Activated naive CD8-positive, alpha-beta T cell treated with anti-CD3 and anti-CD28 coated beads, Interleukin-2, amount 50 U/mL, for 24 hours (primary cell): ENCODE data around the gene VPS4B.
A peak's percentile ranks its signal among the peaks of the same experiment; 100 is the strongest.

Experiments used
- ATAC-seq: fragments of 150-1000 bp; cut with Tn5 transposase; one replicate; pipeline ENCODE4 v1.10.0; 2021
- DNase-seq: peaks from one replicate; pipeline ENCODE4 v3.0.0; 2021
- H3K27ac Mint-ChIP-seq: one replicate; pipeline ENCODE4 v1.8.0; 2021; ENCODE audit warnings: mild to moderate bottlenecking, mixed read lengths
- H3K27me3 Mint-ChIP-seq: one replicate; pipeline ENCODE4 v1.8.0; 2021; ENCODE audit warnings: mixed read lengths
- H3K36me3 Mint-ChIP-seq: one replicate; pipeline ENCODE4 v1.8.0; 2021; ENCODE audit warnings: low read depth, mixed read lengths
- H3K4me1 Mint-ChIP-seq: one replicate; pipeline ENCODE4 v1.8.0; 2021; ENCODE audit warnings: mixed read lengths
- H3K4me3 Mint-ChIP-seq: one replicate; pipeline ENCODE4 v1.8.0; 2021; ENCODE audit warnings: mild to moderate bottlenecking, moderate library complexity, mixed read lengths
- H3K9me3 Mint-ChIP-seq: one replicate; pipeline ENCODE4 v1.8.0; 2021; ENCODE audit warnings: mixed read lengths

VPS4B gene

DNA sequence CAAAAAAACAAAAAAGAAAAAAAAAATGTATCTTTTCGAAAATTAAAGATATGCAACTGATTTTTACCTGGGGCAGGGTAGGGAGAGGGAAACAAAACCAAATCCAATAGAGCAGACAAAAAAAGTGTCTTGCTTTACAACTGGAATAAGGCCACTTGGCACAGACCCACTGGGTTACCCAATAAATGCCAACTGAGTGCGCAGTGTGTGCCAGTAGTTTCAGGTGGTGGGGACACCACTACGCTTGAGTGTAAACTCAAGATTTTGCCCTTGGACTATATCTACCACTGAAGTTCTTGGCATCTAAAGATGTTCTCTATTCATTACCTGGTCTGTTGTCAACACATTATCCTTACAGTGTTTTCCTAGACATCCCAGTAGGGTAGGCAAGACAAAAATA, 16.3 kb downstream of the VPS4B start:
- no peak overlapping the region for H3K4me3 Mint-ChIP-seq
- peaks cover 53% of the 10 kb centered on the region for H3K36me3 Mint-ChIP-seq
- no peak for ATAC-seq
- no peaks in the 10 kb centered on the region for H3K9me3 Mint-ChIP-seq
- H3K4me1 Mint-ChIP-seq = peaks cover 26% of the 10 kb centered on the region
- no peaks in the 10 kb centered on the region for H3K27me3 Mint-ChIP-seq
- DNase-seq = no peak
- no peak overlapping the region for H3K27ac Mint-ChIP-seq

DNA sequence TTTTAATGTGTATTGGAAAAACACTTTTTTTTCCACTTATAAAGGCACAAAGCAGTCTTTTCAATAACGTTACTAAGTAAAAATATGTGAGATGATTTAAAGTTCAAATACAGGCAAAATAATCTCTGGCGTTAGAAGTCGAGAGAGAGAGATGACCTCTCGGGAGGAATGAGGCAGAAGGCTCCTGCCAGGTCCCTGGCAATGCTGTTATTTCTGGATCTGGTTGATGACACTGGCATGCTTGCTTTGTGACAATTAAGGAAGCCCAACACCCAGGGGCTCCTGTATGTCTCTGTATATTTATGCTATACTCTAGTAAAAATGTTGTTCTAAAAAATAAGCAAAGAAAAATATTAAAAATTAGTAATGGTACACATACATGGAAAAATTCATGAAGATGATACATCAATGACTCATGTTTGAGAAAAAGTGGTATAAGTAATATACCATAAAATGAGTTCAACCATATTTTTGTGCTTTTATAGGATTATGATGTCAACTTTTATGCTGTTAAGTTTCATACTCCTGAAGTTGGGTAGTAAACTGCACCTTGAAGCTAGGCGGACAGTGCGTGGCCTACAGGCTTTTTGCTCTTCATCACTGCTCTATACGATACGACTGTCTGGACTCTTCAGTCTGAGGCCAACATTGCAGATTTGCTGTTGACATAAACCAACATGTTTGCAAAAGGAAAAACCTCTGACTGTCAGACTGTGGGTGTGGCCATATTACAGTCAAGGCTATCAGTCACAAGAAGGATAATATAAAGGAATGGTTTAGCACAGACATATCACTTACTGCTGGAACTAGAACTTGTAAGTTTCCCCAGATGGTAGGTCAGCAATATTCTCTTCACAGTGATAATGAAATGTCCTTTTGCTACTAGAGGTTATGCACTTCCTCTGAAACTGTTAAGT, 19.8 kb downstream of the VPS4B start:
- no peaks in the 10 kb centered on the region for H3K9me3 Mint-ChIP-seq
- peaks cover 58% of the 10 kb centered on the region for H3K36me3 Mint-ChIP-seq
- no peak overlapping the region for H3K4me3 Mint-ChIP-seq
- H3K27ac Mint-ChIP-seq = no peak overlapping the region
- H3K4me1 Mint-ChIP-seq = peaks cover 11% of the 10 kb centered on the region
- DNase-seq = no peak
- no peak for ATAC-seq
- no peaks in the 10 kb centered on the region for H3K27me3 Mint-ChIP-seq

DNA sequence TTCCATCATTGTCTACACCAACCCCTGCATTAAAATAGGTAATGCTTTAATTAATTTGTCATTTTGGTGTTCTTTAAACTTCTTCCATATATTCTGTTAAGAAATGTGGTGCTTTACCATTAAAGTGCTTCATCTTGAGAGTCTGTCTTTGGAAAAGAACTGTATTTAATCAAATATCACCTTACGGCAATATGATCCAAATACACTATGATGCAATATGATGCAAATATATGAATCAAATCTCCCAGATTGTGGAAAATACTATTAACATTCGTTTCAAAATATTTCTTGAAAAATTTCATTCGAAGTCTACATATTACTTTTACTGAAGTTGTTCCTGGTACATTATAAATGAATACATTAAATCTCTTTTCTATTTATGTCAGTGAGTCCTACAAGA, 23.0 kb downstream of the VPS4B start:
- H3K4me1 Mint-ChIP-seq = peaks cover 11% of the 10 kb centered on the region
- no peak for ATAC-seq
- H3K27ac Mint-ChIP-seq = no peak overlapping the region
- H3K36me3 Mint-ChIP-seq = peaks cover 54% of the 10 kb centered on the region
- H3K4me3 Mint-ChIP-seq = no peak overlapping the region
- no peaks in the 10 kb centered on the region for H3K27me3 Mint-ChIP-seq
- H3K9me3 Mint-ChIP-seq = no peaks in the 10 kb centered on the region
- no peak for DNase-seq

DNA sequence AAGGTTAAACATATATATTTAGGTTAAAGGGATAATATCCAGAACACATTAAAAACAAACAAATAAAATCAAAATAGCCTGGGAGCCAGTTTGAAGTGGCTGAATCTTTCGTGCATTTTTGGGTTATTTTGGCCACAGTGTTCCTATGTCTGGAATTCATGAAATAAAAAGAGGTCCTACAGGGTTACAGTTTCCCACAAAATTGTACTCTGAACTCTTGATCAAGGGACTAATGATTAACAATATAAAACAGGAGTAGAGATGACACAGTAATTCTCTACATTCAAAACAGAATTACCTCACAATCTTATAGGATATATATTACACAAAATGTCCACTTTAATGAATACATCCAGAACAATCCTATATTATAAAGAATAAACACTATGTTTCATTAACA, 24.9 kb downstream of the VPS4B start:
- H3K4me1 Mint-ChIP-seq = peaks cover 9% of the 10 kb centered on the region
- H3K27me3 Mint-ChIP-seq = no peaks in the 10 kb centered on the region
- ATAC-seq (no peak), DNase-seq (no peak)
- H3K27ac Mint-ChIP-seq = no peak overlapping the region
- peaks cover 40% of the 10 kb centered on the region for H3K36me3 Mint-ChIP-seq
- H3K4me3 Mint-ChIP-seq = no peak overlapping the region
- no peaks in the 10 kb centered on the region for H3K9me3 Mint-ChIP-seq

DNA sequence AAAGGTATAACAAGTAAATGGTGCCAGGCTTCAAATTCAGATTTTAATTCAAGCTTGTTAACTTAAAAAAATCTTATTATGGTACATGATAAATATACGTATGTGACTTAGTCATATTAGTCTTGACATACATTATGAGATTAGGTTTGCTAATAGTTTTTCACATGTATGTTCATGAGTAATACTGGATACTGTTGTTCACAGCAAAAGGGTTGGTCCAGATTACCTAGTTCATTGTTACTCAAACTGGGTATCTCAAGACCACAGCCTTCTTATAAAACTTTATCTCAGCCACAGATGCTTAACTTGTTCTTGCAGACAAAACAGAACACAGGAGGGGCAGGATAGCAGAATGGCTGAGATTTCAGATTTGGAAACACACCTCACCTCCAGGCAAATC, 26.8 kb downstream of the VPS4B start:
- H3K9me3 Mint-ChIP-seq = no peaks in the 10 kb centered on the region
- H3K36me3 Mint-ChIP-seq = peaks cover 29% of the 10 kb centered on the region
- no peaks in the 10 kb centered on the region for H3K27me3 Mint-ChIP-seq
- DNase-seq (no peak), ATAC-seq (no peak)
- H3K27ac Mint-ChIP-seq = no peak overlapping the region
- H3K4me3 Mint-ChIP-seq = no peak overlapping the region
- H3K4me1 Mint-ChIP-seq = peaks cover 8% of the 10 kb centered on the region

DNA sequence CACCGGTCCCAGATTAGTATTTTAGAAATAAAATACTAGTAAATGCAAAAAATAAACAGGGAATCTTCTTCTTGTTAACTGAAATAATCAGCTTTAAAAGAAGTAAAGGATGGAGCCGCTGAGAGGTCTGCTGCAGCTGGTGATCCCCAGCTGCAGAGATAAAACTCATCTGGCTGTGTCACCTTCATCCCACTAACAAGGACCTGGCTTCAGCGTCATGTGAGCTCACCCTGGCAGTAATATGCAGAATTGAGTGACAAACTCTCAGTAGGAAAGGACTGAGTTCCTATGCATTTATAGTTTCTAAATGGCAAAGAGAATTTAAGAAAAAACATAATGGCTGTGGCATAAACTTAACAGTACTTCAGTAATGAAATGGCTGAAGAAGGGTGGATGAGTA, 27.3 kb downstream of the VPS4B start:
- H3K9me3 Mint-ChIP-seq = no peaks in the 10 kb centered on the region
- ATAC-seq (no peak), DNase-seq (no peak)
- no peak overlapping the region for H3K4me3 Mint-ChIP-seq
- H3K27ac Mint-ChIP-seq = no peak overlapping the region
- H3K4me1 Mint-ChIP-seq = peaks cover 4% of the 10 kb centered on the region
- no peaks in the 10 kb centered on the region for H3K27me3 Mint-ChIP-seq
- H3K36me3 Mint-ChIP-seq = peaks cover 25% of the 10 kb centered on the region

DNA sequence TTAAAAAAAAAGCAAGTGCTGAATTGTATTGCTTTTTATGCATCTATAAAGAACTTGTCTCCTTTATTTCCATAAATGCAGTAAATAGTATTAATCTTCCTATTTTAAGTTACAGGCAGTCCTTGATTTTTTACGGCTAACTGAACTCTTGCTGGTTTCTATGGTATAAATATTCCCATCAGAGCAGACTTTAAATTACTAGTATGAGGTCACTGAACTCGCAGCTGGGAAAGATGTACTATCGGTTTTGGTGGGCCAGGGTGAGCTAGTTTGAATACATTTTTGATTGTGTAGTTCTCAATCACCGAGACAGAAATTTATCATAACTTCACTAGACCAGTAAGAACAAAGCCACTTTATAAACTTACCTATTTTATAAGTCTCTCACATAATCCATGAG, 34.4 kb downstream of the VPS4B start:
- DNase-seq (no peak), ATAC-seq (no peak)
- no peaks in the 10 kb centered on the region for H3K27me3 Mint-ChIP-seq
- H3K36me3 Mint-ChIP-seq = peaks cover 6% of the 10 kb centered on the region
- H3K4me1 Mint-ChIP-seq = no peaks in the 10 kb centered on the region
- no peak overlapping the region for H3K4me3 Mint-ChIP-seq
- no peak overlapping the region for H3K27ac Mint-ChIP-seq
- no peaks in the 10 kb centered on the region for H3K9me3 Mint-ChIP-seq

DNA sequence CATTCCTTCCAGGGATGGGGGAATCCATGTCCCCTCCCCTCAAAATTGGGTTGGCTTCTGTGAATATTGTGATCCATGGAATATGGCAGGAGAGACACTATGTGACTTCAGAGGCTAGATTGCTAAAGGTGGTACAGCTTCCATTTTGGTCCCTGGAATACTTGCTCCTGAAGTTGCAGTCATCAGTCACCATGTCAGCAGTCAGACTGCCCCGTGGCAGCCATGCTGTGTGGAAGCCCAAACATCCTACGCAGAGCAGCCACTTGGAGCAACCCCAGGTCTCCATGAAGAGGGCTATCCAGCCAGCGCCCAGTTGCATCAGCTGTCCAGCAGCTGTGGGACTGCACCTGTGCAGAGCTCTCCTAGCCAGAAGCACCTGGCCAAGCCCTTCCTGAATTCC, 39.4 kb downstream of the VPS4B start:
- no peak overlapping the region for H3K27ac Mint-ChIP-seq
- H3K4me3 Mint-ChIP-seq = no peak overlapping the region
- H3K36me3 Mint-ChIP-seq = peaks cover 9% of the 10 kb centered on the region
- H3K27me3 Mint-ChIP-seq = no peaks in the 10 kb centered on the region
- DNase-seq (no peak), ATAC-seq (no peak)
- no peaks in the 10 kb centered on the region for H3K9me3 Mint-ChIP-seq
- H3K4me1 Mint-ChIP-seq = peaks cover 18% of the 10 kb centered on the region

DNA sequence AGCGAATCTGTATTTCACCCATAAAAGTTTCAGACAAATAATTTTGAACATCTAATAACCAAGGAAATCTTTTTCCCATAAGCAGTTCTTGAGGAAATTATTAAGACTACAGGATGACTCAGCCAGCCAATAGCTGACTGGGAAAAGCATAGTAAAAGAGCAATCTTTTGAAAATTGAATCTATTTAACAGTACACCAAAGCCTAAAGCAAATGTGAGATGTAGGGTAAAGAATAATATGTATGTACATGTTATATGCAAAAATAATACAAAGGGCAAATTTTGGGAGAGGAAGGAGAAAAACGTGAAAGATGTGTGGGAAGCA, 42.7 kb downstream of the VPS4B start:
- no peak for ATAC-seq
- no peak overlapping the region for H3K4me3 Mint-ChIP-seq
- no peak for DNase-seq
- no peaks in the 10 kb centered on the region for H3K27me3 Mint-ChIP-seq
- peaks cover 11% of the 10 kb centered on the region for H3K36me3 Mint-ChIP-seq
- peaks cover 18% of the 10 kb centered on the region for H3K4me1 Mint-ChIP-seq
- peaks cover 4% of the 10 kb centered on the region for H3K9me3 Mint-ChIP-seq
- peak overlapping the region; percentile 86 for H3K27ac Mint-ChIP-seq

DNA sequence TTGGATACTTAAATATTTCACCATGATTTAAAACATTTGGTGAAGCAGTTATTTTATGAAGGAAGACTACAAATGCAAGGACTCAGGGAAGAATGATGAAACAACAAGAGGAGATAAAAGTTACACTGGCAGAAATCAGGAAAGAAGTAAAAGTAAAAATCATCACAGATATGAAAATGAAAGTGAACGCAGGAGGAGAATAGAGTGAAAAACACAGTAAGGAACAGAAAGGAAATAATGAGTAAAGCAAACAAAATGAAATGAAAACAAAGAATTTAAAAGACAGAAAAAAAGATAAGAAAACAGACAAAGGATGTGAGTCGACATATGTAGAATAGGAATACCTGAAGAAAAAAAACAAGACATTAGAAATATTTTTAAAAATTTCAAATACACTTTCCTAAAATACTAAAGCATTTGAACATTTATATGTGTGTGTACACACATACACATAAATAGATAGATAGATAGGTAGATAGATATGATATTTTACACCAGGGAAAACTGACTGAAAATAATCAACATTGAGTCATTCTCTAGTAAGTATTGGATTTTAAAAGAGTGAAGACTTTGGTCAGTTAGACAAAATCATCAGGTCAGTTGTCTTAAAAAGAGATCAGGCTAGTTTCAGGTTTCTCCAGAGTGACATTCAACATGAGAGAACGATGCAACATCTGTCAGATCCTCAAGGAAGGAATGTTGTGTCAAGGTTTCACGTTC, 43.2 kb downstream of the VPS4B start:
- H3K27me3 Mint-ChIP-seq = no peaks in the 10 kb centered on the region
- DNase-seq (no peak), ATAC-seq (peak; percentile 28)
- peak overlapping the region; percentile 86 for H3K27ac Mint-ChIP-seq
- H3K36me3 Mint-ChIP-seq = peaks cover 11% of the 10 kb centered on the region
- H3K4me3 Mint-ChIP-seq = peak overlapping the region; percentile 54
- H3K9me3 Mint-ChIP-seq = peaks cover 4% of the 10 kb centered on the region
- peaks cover 18% of the 10 kb centered on the region for H3K4me1 Mint-ChIP-seq

DNA sequence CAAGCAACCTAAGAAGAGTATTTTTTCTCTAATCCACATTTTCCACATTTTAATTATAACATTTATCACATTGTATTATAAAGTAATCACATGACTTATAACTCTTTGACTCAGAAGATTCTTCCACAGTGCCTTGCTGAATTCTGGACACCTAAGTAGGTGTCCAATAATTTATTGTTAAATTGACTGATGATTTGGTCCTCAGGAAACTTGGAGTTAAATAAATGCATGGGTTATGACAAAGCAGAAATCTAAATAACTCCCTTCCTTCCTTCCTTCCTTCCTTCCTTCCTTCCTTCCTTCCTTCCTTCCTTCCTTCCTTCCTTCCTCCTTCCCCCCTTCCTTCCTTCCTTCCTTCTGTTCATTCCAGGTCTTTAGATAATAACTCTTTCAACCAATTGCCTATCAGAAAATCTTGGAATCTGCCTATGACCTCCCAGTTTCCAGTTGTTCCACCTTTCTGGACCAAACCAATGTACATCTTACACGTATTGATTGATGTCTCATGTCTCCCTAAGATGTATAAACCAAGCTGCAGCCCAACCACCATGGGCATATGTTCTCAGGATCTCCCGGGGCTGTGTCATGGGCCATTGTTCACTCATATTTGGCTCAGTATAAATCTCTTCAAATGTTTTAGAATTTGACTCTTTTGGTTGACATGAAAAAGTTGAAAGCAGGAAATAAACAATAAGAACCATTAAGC, 44.8 kb downstream of the VPS4B start:
- Mint-ChIP-seq H3K4me1 (peaks cover 18% of the 10 kb centered on the region), H3K9me3 (peaks cover 4% of the 10 kb centered on the region), H3K36me3 (peaks cover 3% of the 10 kb centered on the region), H3K4me3 (no peak overlapping the region), H3K27ac (no peak overlapping the region), H3K27me3 (no peaks in the 10 kb centered on the region)
- no peak for DNase-seq
- ATAC-seq = no peak

DNA sequence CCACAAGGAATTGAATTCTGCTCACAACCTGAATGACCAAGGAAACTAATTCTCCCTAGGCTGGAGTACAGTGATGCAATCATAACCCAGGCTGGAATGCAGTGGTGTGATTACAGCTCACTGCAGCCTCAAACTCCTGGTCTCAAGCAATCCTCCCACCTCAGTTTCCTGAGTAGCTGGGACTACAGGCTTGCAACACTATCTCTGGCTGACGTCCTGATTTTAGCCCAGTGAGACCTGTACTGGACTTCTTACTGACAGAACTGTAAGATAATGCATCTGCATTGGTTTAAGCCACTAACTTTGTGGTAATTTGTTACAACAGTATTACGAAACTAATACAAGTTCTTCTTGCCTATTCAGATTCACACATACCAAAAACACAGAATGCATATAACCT, 45.7 kb downstream of the VPS4B start:
- H3K4me3 Mint-ChIP-seq = no peak overlapping the region
- H3K4me1 Mint-ChIP-seq = peaks cover 18% of the 10 kb centered on the region
- no peak overlapping the region for H3K27ac Mint-ChIP-seq
- no peak for ATAC-seq
- no peak for DNase-seq
- peaks cover 2% of the 10 kb centered on the region for H3K36me3 Mint-ChIP-seq
- no peaks in the 10 kb centered on the region for H3K27me3 Mint-ChIP-seq
- H3K9me3 Mint-ChIP-seq = peaks cover 4% of the 10 kb centered on the region

DNA sequence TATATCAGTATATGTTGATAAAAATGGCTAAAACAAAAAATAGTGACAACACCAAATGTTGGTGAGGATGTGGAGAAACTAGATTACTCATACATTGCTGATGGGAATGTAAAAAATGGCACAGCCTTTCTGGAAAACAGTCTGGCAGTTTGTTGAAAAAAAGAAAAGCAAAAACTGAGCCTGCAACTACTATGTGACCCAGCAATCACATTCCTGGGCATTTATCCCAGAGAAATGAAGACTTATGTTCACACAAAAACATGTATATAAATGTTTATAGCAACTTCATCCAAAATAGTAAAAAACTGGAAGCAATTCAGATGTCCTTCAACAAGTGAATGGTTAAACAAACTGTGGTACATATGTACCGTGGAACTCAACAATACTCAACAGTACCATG, 47.7 kb downstream of the VPS4B start:
- no peak overlapping the region for H3K27ac Mint-ChIP-seq
- ATAC-seq = no peak
- H3K4me3 Mint-ChIP-seq = no peak overlapping the region

DNA sequence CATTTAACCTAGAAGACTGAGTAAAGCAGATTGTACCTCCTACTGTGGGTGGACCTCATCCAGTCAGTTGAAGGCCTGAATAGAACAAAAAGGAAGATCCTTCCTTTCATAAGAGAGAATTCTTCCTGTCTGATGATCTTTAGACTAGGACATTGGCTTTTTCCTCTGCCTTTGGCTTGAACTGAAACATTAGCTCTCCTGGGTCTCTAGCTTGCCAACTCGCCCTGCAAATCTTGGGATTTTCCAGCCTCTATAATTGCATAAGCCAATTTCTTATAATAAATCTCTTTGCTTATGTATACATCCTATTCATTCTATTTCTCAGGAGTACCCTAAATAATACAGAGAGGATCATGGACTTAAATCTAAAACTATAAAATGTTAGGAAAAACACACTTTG, 49.1 kb downstream of the VPS4B start:
- no peak for DNase-seq
- no peaks in the 10 kb centered on the region for H3K27me3 Mint-ChIP-seq
- H3K36me3 Mint-ChIP-seq = peaks cover 11% of the 10 kb centered on the region
- ATAC-seq = no peak
- H3K27ac Mint-ChIP-seq = no peak overlapping the region
- no peak overlapping the region for H3K4me3 Mint-ChIP-seq
- H3K9me3 Mint-ChIP-seq = peaks cover 14% of the 10 kb centered on the region
- H3K4me1 Mint-ChIP-seq = peaks cover 7% of the 10 kb centered on the region

More for the DNA sequence above, 47.7 kb downstream of the VPS4B start:
- no peak for DNase-seq
- H3K36me3 Mint-ChIP-seq = peaks cover 2% of the 10 kb centered on the region
- H3K9me3 Mint-ChIP-seq = peaks cover 4% of the 10 kb centered on the region
- H3K4me1 Mint-ChIP-seq = peaks cover 13% of the 10 kb centered on the region
- no peaks in the 10 kb centered on the region for H3K27me3 Mint-ChIP-seq

DNA sequence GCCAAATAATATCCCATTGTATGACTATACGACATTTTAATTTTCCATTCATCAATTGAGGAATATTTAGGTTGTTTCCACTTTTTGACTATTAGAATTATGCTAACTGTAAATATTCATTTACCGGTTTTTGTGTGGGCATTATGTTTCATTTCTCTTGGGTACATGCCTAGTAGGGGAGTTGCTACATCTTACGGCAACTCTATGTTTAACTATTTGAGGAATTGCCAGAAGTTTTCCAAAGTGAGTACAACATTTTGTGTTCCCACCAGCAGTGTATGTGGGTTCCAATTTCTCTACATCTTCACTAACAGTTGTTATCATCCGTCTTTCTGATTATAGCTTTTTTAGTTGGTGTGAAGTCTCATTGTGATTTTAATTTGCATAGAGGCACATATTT, 53.7 kb downstream of the VPS4B start:
- Mint-ChIP-seq H3K27ac (peak overlapping the region; percentile 84), H3K4me3 (peak overlapping the region; percentile 85), H3K27me3 (no peaks in the 10 kb centered on the region)

More for the DNA sequence above, 53.7 kb downstream of the VPS4B start:
- H3K36me3 Mint-ChIP-seq = peaks cover 19% of the 10 kb centered on the region
- ATAC-seq (no peak), DNase-seq (no peak)
- peaks cover 16% of the 10 kb centered on the region for H3K9me3 Mint-ChIP-seq
- peaks cover 30% of the 10 kb centered on the region for H3K4me1 Mint-ChIP-seq
